ENCODE data around the gene CAPZA2.
"Not testable (repeated sequence)": the region's sequence is repeated elsewhere in the genome, so short reads cannot be mapped to it uniquely, and the experiment has no call there.

The CAPZA2 gene

DNA sequence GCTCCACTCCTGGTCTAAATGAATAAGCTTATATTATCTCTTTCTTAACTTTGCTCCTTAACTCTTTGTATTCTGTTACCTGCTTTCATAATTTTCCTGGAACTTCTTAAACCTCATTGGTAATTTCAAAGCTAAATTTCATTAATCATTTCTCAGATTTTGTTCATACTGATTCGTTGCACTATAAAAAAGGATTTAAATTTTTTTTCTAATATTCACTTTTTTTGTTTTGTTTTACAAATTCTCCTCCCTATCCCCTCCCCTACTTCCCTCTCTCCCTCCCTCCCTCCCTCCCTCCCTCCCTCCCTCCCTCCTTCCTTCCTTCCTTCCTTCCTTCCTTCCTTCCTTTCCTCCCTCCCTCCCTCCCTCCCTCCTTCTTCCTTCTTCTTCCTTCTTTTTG is 105.6 kb downstream of the CAPZA2 start:
- Histone ChIP-seq H3K36me3 (ENCODE audit: insufficient read depth, low read length) (no peaks in the 10 kb centered on the region), H3K9ac (ENCODE audit: insufficient read length) (no peak overlapping the region), H3K9me3 (ENCODE audit: low read depth, low read length) (no peaks in the 10 kb centered on the region), H3K27ac (no peak overlapping the region), H3K4me3 (no peak overlapping the region)
- no peak for DNase-seq (ENCODE audit: low read depth, low spot score)
- TF ChIP-seq POLR2AphosphoS5 (IDR thresholded peaks at IDR 0.05; ENCODE audit: borderline replicate concordance, low read depth, low read length) (no peak), EZH2 (IDR thresholded peaks at IDR 0.05) (no peak), FOXP2 (optimal IDR thresholded peaks at IDR 0.05; ENCODE audit: control extremely low read depth, extremely low read length, insufficient read depth) (no peak)

DNA sequence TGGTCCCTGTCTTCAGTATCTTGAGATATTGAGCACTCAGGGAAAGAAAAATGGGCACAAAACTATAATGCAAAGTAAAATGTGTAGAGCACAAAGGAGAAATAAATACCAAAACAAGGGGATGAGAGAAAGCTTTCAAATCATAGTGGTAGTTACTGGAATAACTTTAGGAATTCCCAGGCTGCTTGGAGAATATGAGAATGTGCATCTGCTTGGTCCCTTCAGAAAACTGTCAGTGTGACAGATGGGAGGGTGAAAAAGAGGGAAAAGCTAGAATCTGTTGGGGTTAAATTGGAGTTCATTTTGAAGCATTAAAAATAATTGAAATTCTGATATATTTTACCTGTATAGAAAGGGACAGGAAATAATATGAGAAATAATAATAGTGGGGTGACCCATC is 106.2 kb downstream of the CAPZA2 start:
- no peaks in the 10 kb centered on the region for H3K36me3 ChIP-seq (ENCODE audit: insufficient read depth, low read length)
- TF ChIP-seq FOXP2 (optimal IDR thresholded peaks at IDR 0.05; ENCODE audit: control extremely low read depth, extremely low read length, insufficient read depth) (no peak), POLR2AphosphoS5 (IDR thresholded peaks at IDR 0.05; ENCODE audit: borderline replicate concordance, low read depth, low read length) (no peak), EZH2 (IDR thresholded peaks at IDR 0.05) (no peak)
- no peaks in the 10 kb centered on the region for H3K9me3 ChIP-seq (ENCODE audit: low read depth, low read length)
- H3K4me3 ChIP-seq, result no peak overlapping the region
- DNase-seq (ENCODE audit: low read depth, low spot score), result no peak
- no peak overlapping the region for H3K9ac ChIP-seq (ENCODE audit: insufficient read length)
- no peak overlapping the region for H3K27ac ChIP-seq

DNA sequence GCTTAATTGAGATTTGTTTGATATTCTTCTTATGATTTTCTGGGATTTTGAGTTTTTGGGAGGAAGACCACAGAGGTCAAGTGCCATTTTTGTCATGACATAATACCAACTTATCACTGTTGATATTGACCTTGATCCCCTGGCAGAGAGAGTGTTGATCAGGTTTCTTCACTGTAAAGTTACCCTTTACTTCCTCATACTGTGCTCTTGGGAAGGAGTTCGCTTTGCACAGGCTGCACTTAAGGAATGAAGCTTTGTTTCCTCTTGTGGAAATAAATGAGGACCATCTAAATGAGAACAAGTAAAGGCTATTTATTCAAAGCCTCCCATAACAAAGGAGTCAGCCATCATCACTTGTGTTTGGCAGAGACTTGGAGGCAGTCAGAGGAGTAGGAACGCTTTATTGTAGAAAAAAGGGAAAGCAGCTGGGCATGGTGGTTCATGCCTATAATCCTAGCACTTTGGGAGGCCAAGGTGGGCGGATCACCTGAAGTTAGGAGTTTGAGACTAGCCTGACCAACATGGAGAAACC is 107.0 kb downstream of the CAPZA2 start:
- H3K9me3 ChIP-seq (ENCODE audit: low read depth, low read length), result no peaks in the 10 kb centered on the region
- H3K27ac ChIP-seq, result no peak overlapping the region
- DNase-seq (ENCODE audit: low read depth, low spot score), result no peak
- no peak overlapping the region for H3K4me3 ChIP-seq
- H3K9ac ChIP-seq (ENCODE audit: insufficient read length), result no peak overlapping the region
- TF ChIP-seq POLR2AphosphoS5 (IDR thresholded peaks at IDR 0.05; ENCODE audit: borderline replicate concordance, low read depth, low read length) (no peak), FOXP2 (optimal IDR thresholded peaks at IDR 0.05; ENCODE audit: control extremely low read depth, extremely low read length, insufficient read depth) (no peak), EZH2 (IDR thresholded peaks at IDR 0.05) (no peak)
- no peaks in the 10 kb centered on the region for H3K36me3 ChIP-seq (ENCODE audit: insufficient read depth, low read length)

DNA sequence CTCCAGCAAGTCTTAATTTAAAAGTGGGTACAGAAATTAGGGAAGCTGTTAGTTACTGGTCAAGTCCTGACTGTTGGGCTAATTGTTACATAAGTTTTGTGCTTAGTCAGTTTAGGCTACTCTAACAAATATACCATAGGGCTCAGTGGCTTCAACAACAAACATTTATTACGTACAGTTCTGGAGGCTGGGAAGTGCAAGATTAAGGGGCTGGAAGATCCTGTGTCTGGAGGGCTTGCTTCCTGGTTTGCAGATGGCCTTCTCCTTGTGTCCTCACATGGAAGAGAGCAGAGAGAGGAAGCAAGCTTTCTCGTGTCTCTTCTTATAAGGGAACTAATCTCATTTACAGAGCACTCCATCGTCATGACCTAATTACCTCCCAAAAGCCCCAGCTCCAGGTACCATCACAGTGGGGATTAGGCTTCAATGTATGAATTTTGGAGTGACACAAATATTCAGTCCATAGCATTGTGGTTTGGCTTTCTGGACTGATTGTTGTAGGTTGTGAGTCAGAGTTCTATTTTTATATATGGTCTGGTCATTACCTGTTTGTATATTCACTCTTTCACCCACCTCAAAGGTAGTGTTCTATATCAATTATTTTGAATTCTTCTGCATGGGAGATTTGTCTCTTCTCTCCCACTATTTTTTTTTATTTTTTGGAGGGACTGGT is 108.0 kb downstream of the CAPZA2 start:
- no peak overlapping the region for H3K9ac ChIP-seq (ENCODE audit: insufficient read length)
- H3K9me3 ChIP-seq (ENCODE audit: low read depth, low read length), result no peaks in the 10 kb centered on the region
- TF ChIP-seq EZH2 (IDR thresholded peaks at IDR 0.05) (no peak), FOXP2 (optimal IDR thresholded peaks at IDR 0.05; ENCODE audit: control extremely low read depth, extremely low read length, insufficient read depth) (no peak), POLR2AphosphoS5 (IDR thresholded peaks at IDR 0.05; ENCODE audit: borderline replicate concordance, low read depth, low read length) (no peak)
- H3K4me3 ChIP-seq, result no peak overlapping the region
- DNase-seq (ENCODE audit: low read depth, low spot score), result no peak
- no peaks in the 10 kb centered on the region for H3K36me3 ChIP-seq (ENCODE audit: insufficient read depth, low read length)
- no peak overlapping the region for H3K27ac ChIP-seq

DNA sequence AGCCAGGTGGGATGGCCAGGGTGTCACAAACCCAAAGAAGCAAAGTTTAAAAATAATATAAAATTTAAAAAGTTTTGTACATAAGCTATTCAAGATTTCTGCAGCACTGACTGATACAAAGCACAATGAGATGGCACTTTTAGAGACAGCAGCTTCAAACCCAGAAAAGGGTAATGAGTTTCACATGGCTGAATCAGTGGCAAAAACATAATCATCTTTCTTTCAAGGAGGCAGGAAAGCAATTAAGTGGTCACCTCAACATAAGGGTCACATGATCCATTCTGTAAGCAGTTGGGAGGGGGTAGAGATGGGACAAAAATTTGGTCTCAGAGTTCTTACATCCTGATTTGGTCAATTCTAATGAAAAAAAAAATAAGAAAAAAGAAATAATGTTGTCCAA is 108.8 kb downstream of the CAPZA2 start:
- not testable (repeated sequence) for DNase-seq (ENCODE audit: low read depth, low spot score); H3K9me3 ChIP-seq (ENCODE audit: low read depth, low read length); H3K4me3 ChIP-seq; H3K36me3 ChIP-seq (ENCODE audit: insufficient read depth, low read length); H3K9ac ChIP-seq (ENCODE audit: insufficient read length); H3K27ac ChIP-seq
